GM12891 (cell line): ENCODE measurements around the gene RWDD1.

ENCODE experiments used
- PAX5 ChIP-seq: IDR thresholded peaks from 2 replicates; pipeline ENCODE4 v1.6.1; 2011; ENCODE audit warnings: low read length, moderate library complexity, mild to moderate bottlenecking; ENCODE audit not compliant: insufficient read depth, severe bottlenecking
- POLR2A ChIP-seq: IDR thresholded peaks from 2 replicates; pipeline ENCODE4 v1.6.1; 2011; ENCODE audit warnings: low read depth, low read length, control low read depth
- POLR2AphosphoS5 ChIP-seq: IDR thresholded peaks from 2 replicates; pipeline ENCODE4 v1.6.1; 2011; ENCODE audit warnings: low read depth, low read length, control low read depth
- SPI1 ChIP-seq: IDR thresholded peaks from 2 replicates; pipeline ENCODE4 v1.6.1; 2011; ENCODE audit warnings: low read depth, low read length, control low read depth
- TAF1 ChIP-seq: IDR thresholded peaks from 2 replicates; pipeline ENCODE4 v1.6.1; 2011; ENCODE audit warnings: low read depth, low read length, control low read depth

GRCh38 chr6:116629563-116629981 is 58.3 kb downstream of the RWDD1 start:
- TF ChIP-seq TAF1 = no peak
- TF ChIP-seq POLR2A = no peak
- TF ChIP-seq SPI1 = no peak
- no peak for TF ChIP-seq POLR2AphosphoS5
- no peak for TF ChIP-seq PAX5
